Right lung (tissue), 5 donors: ENCODE data around the gene CNNM2. TPM values are rescaled to one million over a fixed set of nuclear protein-coding genes. Genes with fewer than 3 reads are reported as not detected.

Experiments used
- DNase-seq, 2 donors: peaks; one replicate each; pipeline ENCODE4 v3.0.0-alpha.2; 2013
- polyA plus RNA-seq, 5 donors: library from polyadenylated mRNA; unstranded; fragments of 120-200 nt; gene quantifications; one replicate each; pipeline versions ENCODE4 v1.2.1 to v1.2.3, GENCODE V29; 2013; ENCODE audit warnings: inconsistent platforms in 1 of 5, low replicate concordance in 1 of 5; ENCODE audit not compliant: insufficient read length in 5 of 5, insufficient read depth in 1 of 5

Gene CNNM2
- polyA plus RNA-seq, 5 donors, result 5.8 to 9.4 (median 6.1) TPM

- DNase-seq, result peak; percentile 28 to 56
These were observed 151.6 kb downstream of the CNNM2 start for GRCh38 chr10:103069453-103070331.

- no peak for DNase-seq
These were observed 154.2 kb downstream of the CNNM2 start for GRCh38 chr10:103072276-103072675.

DNA sequence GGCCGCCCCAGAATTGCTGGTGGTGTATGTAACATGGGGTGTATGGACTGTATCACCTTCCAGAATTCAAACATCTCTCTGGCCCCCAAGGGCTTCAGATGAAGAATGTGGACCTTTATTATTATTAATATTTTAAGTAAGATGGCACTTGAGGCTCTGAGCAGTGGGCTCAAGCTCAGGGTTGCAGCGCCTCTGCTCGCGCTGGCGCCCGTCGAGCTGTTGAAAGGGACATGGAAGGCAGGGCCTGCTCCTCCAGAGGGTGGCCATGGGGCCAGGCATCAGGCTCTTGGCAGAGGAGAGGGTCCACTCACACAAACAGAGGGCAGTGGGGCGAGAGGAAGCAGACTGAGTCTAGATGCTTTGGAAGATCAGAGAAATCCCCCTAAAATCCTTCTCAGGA, 154.8 kb downstream of the CNNM2 start:
- no peak for DNase-seq

GRCh38 chr10:103077020-103077419, 158.9 kb downstream of the CNNM2 start:
- no peak for DNase-seq

GRCh38 chr10:103077491-103078308, 159.6 kb downstream of the CNNM2 start:
- no peak for DNase-seq

DNA sequence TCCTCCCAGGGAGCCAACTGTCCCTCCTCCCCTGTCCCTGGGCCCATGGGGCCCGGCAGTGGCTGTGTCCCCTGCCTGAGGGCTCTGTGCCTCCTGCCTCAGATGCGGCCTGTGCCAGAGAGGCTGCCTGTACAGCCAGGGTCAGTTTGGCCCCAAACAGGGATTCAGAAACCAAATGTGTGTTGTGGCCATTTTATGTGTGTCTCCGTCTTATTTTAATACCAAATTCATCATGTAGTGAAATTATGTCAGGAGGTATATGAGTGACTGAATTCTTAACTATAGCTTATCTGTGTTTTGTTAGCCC, 160.2 kb downstream of the CNNM2 start:
- no peak for DNase-seq

DNA sequence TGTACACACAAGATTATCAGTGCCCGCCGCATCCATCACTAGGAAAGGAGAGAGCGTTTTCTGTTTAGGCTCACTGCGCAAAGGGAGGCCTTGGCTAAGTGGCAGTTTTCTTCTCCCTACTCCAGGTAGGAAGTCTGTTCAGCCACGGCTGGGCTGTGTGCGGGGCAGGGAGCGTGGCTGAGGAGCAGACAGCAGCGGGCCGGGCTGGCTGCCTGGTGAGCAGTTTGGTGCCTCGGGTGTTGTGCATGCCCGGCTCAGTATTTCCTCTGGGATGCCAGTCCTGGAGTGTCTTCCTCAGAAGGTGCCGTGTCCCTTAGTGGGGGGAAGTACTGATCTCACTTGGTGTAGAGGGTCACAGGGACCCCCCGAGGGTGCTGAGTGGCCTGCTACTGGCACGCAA, 160.6 kb downstream of the CNNM2 start:
- DNase-seq, result no peak

DNA sequence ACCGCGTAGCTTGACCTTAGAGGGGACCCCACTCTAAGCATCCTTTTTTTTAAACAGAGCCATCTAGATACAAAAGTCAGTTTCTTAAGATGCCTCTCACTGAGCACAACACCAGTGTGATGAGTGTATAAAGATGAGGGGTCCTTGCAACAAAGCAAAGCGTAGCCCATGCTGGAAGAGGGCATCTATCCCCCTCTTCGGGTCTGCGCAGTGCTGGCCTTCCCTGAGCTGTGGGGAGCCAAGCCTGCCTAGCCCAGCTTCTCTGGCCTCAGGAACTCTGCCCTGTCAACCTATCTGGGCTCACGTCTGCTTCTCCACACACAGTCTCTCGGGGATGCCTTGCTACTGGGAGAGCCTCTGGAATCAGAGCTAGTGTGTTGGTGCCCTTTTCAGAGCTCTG, 161.0 kb downstream of the CNNM2 start:
- no peak for DNase-seq

DNA sequence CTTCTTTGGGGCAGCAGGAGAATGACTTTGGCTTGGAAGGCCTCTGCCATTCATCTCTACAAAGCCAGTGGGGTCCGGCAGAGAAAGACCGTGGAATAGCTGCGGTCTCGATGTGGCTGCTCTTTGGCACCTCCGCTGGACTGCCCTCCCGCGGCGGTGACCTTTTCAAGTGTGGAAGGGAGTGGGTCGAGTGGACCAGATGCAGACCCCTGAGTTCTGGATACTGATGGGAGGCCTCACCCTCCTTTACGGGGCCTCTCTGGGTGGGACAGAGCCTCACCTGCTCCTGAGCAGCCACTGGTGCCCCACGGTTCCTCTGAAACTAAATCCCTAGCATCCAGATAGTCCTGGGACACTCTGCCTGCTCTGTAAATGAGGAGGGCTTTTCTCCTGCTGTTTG, 161.9 kb downstream of the CNNM2 start:
- DNase-seq, result no peak

- DNase-seq, result no peak
These were observed 162.9 kb downstream of the CNNM2 start for GRCh38 chr10:103080891-103081581.

DNA sequence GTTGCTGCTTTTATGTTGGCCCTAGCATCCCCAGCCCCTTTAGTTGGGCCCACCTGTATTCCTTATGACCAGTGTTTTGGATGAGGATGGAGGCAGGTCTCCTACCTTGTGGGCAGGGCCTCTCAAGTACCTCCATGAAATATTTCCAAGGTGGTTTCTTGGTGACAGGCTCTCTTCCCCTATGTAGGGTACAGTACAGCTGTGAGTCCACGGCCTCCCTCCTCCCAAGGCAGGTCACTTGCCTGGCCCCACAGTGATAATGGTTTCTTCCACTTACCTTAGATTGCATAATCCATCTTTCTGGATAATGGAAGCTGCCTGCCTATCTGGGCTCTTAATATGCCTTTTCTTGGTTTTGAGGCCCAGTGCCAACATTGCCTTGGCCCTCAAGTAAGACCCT, 164.6 kb downstream of the CNNM2 start:
- no peak for DNase-seq

DNA sequence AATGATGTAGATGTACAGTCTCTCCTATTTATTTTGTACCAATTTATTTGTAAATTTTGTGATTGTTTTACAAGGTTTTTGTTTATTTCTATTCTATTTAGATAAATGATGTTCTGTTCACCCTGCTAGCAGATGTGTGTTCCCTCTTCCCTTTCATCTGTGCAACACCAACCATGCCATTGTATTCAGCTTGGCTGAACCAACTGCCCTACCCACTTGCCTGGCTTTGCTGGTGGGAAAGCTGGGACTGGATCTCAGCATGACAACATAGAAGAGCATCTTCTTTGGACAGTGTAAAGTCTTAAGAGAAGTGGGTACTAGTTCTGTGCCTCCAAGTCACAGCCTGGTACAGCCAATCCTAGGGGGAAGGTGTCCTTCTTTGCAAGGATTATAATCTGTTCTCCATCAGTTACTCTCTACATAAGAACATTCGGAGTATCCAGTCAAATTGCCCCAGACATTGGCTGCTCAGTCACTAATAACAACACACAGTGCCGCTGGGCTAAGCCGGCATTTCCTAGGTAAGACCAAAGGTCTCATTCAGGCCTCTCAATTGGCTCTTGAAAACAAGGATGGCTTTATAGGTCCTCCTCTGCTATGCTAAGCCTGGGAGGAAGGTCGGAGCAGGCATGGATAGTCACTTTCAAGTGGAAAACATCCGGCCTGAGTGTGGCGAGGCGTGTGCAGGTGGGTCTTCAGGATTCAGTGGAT, 165.3 kb downstream of the CNNM2 start:
- no peak for DNase-seq

DNA sequence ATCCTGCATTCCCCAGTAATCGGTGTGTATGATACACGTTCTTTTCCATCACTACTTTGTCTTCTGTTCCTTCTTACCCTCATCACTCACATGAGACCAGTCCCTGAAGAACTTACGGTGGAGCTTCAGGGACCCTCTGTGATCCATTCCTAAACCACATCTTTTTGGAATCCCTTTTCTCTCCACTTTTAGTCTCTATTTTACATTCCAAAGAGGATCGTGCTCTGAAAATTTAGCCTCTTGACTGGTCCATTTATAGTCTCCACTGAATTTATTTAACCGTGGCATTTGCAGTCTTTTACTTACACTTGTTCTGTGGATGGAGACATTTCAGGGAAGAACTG, 165.9 kb downstream of the CNNM2 start:
- DNase-seq, result no peak

GRCh38 chr10:103086261-103086660, 168.2 kb downstream of the CNNM2 start:
- DNase-seq, result no peak

GRCh38 chr10:103086799-103087198, 168.7 kb downstream of the CNNM2 start:
- no peak for DNase-seq

DNA sequence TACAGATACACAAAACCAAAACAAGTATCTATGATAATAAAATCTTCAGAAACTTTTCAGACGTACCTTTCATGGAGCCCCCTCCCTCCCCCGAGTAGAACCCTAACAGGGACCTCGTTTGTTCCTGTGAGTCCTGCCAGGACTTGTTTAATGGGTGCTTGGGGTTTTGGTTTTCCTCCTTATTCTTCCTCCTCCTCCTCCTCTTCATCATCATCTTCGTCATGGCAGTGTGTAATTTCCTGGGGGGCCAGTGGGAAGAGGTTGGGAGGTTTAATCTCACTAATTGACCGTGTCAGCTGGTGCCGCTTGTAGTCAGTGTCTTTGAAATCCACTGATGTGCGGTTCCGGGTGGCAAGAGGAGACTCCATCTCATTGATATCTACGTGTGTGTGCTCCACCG, 171.4 kb downstream of the CNNM2 start:
- no peak for DNase-seq

GRCh38 chr10:103090911-103091310, 172.8 kb downstream of the CNNM2 start:
- no peak for DNase-seq

- no peak for DNase-seq
These were observed 176.9 kb downstream of the CNNM2 start for GRCh38 chr10:103095005-103095404.

- no peak for DNase-seq
These were observed 178.0 kb downstream of the CNNM2 start for GRCh38 chr10:103096130-103096529.

DNA sequence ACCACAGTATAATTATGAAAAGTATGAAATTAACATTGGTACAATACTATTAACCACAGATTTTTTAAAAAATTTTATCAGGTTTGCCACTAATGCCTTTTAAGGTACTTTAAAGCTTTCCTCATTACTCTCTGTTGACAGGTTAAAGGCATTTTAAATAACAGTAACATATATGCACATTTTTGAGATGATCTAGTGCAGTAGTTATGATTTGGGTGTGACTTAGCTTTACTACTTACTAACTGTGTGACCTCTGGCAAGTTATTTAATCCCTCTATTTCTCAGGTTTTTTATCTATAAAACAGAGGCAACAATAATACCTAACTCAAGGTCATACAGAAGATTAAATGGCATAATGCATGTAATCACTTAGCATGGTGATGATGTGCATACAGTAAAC, 180.1 kb downstream of the CNNM2 start:
- DNase-seq, result no peak

GRCh38 chr10:103100620-103101019, 182.5 kb downstream of the CNNM2 start:
- DNase-seq, result no peak

DNA sequence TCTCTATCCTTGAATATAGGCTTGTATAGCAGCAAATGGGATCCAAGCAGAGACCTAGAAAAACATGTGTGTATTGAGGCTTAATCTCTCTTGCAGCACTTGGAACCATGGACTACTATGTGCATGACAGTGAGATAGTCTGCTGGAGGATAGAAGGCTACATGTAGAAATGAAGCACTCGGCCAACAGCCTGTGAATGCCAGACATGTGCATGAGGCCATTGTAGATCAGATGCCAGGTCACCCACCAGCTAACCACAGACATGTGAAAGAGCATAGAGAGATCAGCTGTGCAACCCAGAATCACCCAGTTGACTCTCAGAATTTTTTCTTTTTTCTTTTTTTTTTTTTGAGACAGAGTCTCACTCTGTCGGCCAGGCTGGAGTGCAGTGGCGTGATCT, 184.1 kb downstream of the CNNM2 start:
- DNase-seq, result no peak
